ENCODE measurements around the gene OPN3. TPM values are rescaled to one million over a fixed set of nuclear protein-coding genes. Genes with fewer than 3 reads are reported as not detected.

The OPN3 gene
- total and polyA plus RNA-seq, 9 of the 15 experiments (the other 6 are each of a cell fraction or from before 2014, with no cell fraction given): 4.2 to 34.6 (median 17.0) TPM

DNA sequence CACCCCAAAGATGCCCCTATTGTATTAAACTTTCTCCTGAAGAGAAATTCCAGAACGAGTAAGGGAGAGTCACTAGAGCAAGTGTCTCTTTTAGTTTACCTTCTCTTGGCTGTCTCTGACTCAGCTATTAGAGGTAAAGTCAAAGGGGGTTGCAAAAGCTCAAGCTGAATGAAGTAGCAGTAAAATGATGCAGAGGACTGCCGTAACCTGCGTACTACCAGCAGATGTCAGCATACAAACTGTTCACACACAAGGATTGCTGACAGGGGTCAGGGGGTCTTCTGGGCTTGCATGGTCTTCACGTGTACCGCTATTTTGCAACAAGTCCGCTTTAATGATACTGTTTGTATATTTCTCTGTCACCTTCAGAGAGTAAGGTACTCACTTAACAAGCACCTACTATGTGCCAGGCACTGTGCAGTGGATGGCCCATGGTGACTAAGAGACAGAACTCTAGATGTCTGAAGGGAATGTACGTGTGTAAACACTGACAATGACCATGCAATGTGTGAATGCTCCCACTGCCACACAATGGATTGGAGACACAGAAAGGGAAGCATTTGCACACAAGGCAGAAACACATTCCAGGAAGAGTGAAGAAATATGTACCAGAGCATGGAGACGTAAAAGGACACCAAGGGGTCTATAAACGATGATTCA lies 34.9 kb downstream of the OPN3 start:
- ATAC-seq (peak; percentile 81), FAIRE-seq (peak; percentile 40), DNase-seq (ENCODE audit: extremely low read depth in 1 of 4, low spot score in 3 of 4) (peak in 2 of 4 experiments; percentile 39 to 44)
- H3K27me3 ChIP-seq (ENCODE audit: control insufficient read depth in 2 of 2, insufficient read depth in 2 of 2, low read length in 2 of 2): no peaks in the 10 kb centered on the region
- H3K36me3 ChIP-seq (ENCODE audit: control insufficient read depth, insufficient read depth, low read length): no peaks in the 10 kb centered on the region; the same call in 2 of the 3 replicates
- H2AFZ ChIP-seq (ENCODE audit: low read depth, low read length): no peak overlapping the region
- no peaks in the 10 kb centered on the region for H3K9me1 ChIP-seq (ENCODE audit: control insufficient read depth, insufficient read depth, low read length)
- ChIA-PET CTCF (ENCODE audit: low intra/inter-chr PET ratio) (no interaction called here), POLR2A (interaction anchor here (0.6 kb wide), 1 partner anchor 12 kb away, joined by 4 read pairs; no protein-coding TSS in a partner anchor)
- no peak overlapping the region for H3K4me3 ChIP-seq
- TF ChIP-seq RBM25 (IDR thresholded peaks at IDR 0.05; ENCODE audit: low read depth, low read length, severe bottlenecking): no peak
- peak; percentile 72; the same call in 1 of the 2 replicates for TF ChIP-seq ZBTB7A (IDR thresholded peaks at IDR 0.05; ENCODE audit: borderline replicate concordance, control insufficient read depth, low read depth, low read length)
- TF ChIP-seq SMC3 (conservative IDR thresholded peaks at IDR 0.05; ENCODE audit: insufficient read depth, low read depth, low read length): peak; percentile 42; the same call in 1 of the 2 replicates
- TF ChIP-seq RAD21 (CRISPR knock-in tag; conservative IDR thresholded peaks at IDR 0.05 in 1 of 2, IDR thresholded peaks at IDR 0.05 in 1 of 2): peak; percentile 11 to 51; a peak in 2 of 4 replicates
- no peak for TF ChIP-seq GATA2 (CRISPR knock-in tag; IDR thresholded peaks at IDR 0.05)
- TF ChIP-seq JUND (IDR thresholded peaks at IDR 0.05; ENCODE audit: borderline replicate concordance, low read depth, low read length): no peak
- TF ChIP-seq JUND (tag; IDR thresholded peaks at IDR 0.05; ENCODE audit: borderline replicate concordance, low read depth, low read length): 0 out of 3 replicates have a peak, but pooled peaks have one; percentile 14
- no peak for TF ChIP-seq HDAC8 (tag; IDR thresholded peaks at IDR 0.05)
- TF ChIP-seq CTCF (IDR thresholded peaks at IDR 0.05 in 2 of 3, conservative IDR thresholded peaks at IDR 0.05 in 1 of 3; ENCODE audit: insufficient read depth in 2 of 3, low read depth in 1 of 3, low read length in 3 of 3): peak; percentile 45 to 63 (median 51)
- no peak for TF ChIP-seq MXI1 (IDR thresholded peaks at IDR 0.05; ENCODE audit: low read depth, low read length)
- peak; percentile 98 for TF ChIP-seq ZKSCAN1 (IDR thresholded peaks at IDR 0.05; ENCODE audit: low read depth, low read length)
- no peak for TF ChIP-seq KDM2B (CRISPR knock-in tag; IDR thresholded peaks at IDR 0.05)
- TF ChIP-seq ARID3B (CRISPR knock-in tag; IDR thresholded peaks at IDR 0.05; ENCODE audit: borderline replicate concordance): no peak
- TF ChIP-seq PHB (CRISPR knock-in tag; IDR thresholded peaks at IDR 0.05): no peak
- no peak for TF ChIP-seq MYNN (IDR thresholded peaks at IDR 0.05)
- TF ChIP-seq MYNN (CRISPR knock-in tag; IDR thresholded peaks at IDR 0.05): no peak
- TF ChIP-seq STAG1 (CRISPR knock-in tag; IDR thresholded peaks at IDR 0.05; ENCODE audit: borderline replicate concordance): no peak
- no peak for TF ChIP-seq GATAD2A (IDR thresholded peaks at IDR 0.05)
- TF ChIP-seq EZH2 (IDR thresholded peaks at IDR 0.05; ENCODE audit: borderline replicate concordance, low read depth, low read length): no peak
- no peak for TF ChIP-seq TAL1 (IDR thresholded peaks at IDR 0.05)
- H3K4me2 ChIP-seq (ENCODE audit: insufficient read depth, low read length): no peak overlapping the region
- no peak overlapping the region for H3K27ac ChIP-seq (ENCODE audit: extremely low read depth, low read depth, low read length)
- in situ Hi-C loops (cut with MboI): loop anchor here (25.0 kb wide), 1 partner anchor 382 kb away; the partner anchor contains the start of gene MAP1LC3C
- BruUV-seq (replicated peaks): no TSS peak
- H4K20me1 ChIP-seq (replicated peaks; ENCODE audit: control insufficient read depth, insufficient read depth, low read length): no peaks in the 10 kb centered on the region
- H3K79me2 ChIP-seq (ENCODE audit: control insufficient read depth, insufficient read depth, low read length): no peaks in the 10 kb centered on the region
- WGBS (ENCODE audit: insufficient coverage, low coverage, missing lambda C conversion rate): 42% methylated on average over 9 of the region's 9 CpGs
- H3K9me3 ChIP-seq (replicated peaks; ENCODE audit: control insufficient read depth, insufficient read depth, low read depth, low read length): no peaks in the 10 kb centered on the region
- peaks cover 3 to 9% of the 10 kb centered on the region in 2 experiments; a peak in 3 of 5 replicates for H3K4me1 ChIP-seq (replicated peaks in 1 of 2; ENCODE audit: control insufficient read depth in 2 of 2, insufficient read depth in 2 of 2, low read length in 2 of 2)
- intact Hi-C loops (cut with micrococcal nuclease): no loop called here
- no peak overlapping the region for H3K9ac ChIP-seq (ENCODE audit: insufficient read depth in 1 of 2, low read depth in 2 of 2, low read length in 2 of 2)
